SHP77 (cell line): ENCODE results near the gene SLC7A4.

Experiments
- DNase-seq, 2 experiments: peaks; one replicate each; lab custom pipeline; 2025; lab: John Stamatoyannopoulos, UW

The SLC7A4 gene

GRCh38 chr22:20986365-20986764 lies 46.0 kb downstream of the SLC7A4 start:
- no peak for DNase-seq

- DNase-seq: no peak
Observed at GRCh38 chr22:20985720-20986119, 46.6 kb downstream of the SLC7A4 start.

GRCh38 chr22:20983081-20983771 lies 49.1 kb downstream of the SLC7A4 start:
- no peak for DNase-seq

- no peak for DNase-seq
Observed at GRCh38 chr22:20982563-20982882, 49.8 kb downstream of the SLC7A4 start.

GRCh38 chr22:20981787-20982562 lies 50.4 kb downstream of the SLC7A4 start, which contains the start of gene LZTR1:
Gene LZTR1, plus strand, starts transcription at chr22:20982297. Its CDS starts 75 bp downstream, at chr22:20982372.
- DNase-seq: peak; percentile 50 to 66

GRCh38 chr22:20980938-20981722 lies 51.2 kb downstream of the SLC7A4 start:
- no peak for DNase-seq

GRCh38 chr22:20980523-20980922 lies 51.8 kb downstream of the SLC7A4 start:
- DNase-seq: no peak

- no peak for DNase-seq
Observed at GRCh38 chr22:20979940-20980453, 52.4 kb downstream of the SLC7A4 start.

- DNase-seq: no peak
Observed at GRCh38 chr22:20979243-20979809, 53.0 kb downstream of the SLC7A4 start.
